Prostate gland (tissue), 2 donors: ENCODE measurements around the gene ZNF343.

Experiments
- CTCF ChIP-seq, 4 experiments: fragments of 200-600 bp in 2 of 4; fragments of 450-650 bp in 2 of 4; sonication (generic) in 2 of 4; IDR thresholded peaks; 1 replicate in 3 of 4; 2 replicates in 1 of 4; pipeline ENCODE4 v1.5.1; 2016 to 2019; ENCODE audit warnings: antibody characterized with exemption in 4 of 4, mild to moderate bottlenecking in 2 of 4, moderate library complexity in 2 of 4
- POLR2A ChIP-seq: fragments of 450-650 bp; IDR thresholded peaks from one replicate; pipeline ENCODE4 v1.6.1; 2016; ENCODE audit warnings: antibody characterized with exemption, mild to moderate bottlenecking

- TF ChIP-seq CTCF (IDR thresholded peaks at IDR 0.05): no peak
- TF ChIP-seq POLR2A: no peak
Observed at GRCh38 chr20:2542361-2542760, 33.6 kb upstream of the ZNF343 start.
